HCEC 1CT (cell line): Measurements from ENCODE around the gene LENG9.

Experiments
- DNase-seq: peaks from one replicate; pipeline ENCODE4 v3.0.0-alpha.2; 2017

Gene LENG9

GRCh38 chr19:54435551-54436016 lies 28.0 kb downstream of the LENG9 start:
- no peak for DNase-seq

DNA sequence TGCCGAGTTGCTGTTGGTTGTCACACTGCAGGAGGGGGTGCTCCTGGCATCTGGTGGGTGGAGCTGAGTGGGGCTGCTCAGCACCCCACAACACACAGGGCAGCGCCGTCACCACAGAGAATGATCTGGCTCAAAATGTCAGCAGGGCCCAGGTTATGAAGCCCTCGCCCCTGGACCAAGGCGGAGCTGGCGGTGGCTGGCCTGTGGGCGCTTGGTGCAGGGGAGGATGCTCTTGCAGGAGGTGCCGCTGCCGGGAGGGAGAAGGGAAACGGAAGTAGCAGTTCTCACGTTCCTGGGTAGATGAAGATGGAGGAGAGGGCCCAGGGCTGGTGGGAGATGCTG lies 28.7 kb downstream of the LENG9 start:
- no peak for DNase-seq

DNA sequence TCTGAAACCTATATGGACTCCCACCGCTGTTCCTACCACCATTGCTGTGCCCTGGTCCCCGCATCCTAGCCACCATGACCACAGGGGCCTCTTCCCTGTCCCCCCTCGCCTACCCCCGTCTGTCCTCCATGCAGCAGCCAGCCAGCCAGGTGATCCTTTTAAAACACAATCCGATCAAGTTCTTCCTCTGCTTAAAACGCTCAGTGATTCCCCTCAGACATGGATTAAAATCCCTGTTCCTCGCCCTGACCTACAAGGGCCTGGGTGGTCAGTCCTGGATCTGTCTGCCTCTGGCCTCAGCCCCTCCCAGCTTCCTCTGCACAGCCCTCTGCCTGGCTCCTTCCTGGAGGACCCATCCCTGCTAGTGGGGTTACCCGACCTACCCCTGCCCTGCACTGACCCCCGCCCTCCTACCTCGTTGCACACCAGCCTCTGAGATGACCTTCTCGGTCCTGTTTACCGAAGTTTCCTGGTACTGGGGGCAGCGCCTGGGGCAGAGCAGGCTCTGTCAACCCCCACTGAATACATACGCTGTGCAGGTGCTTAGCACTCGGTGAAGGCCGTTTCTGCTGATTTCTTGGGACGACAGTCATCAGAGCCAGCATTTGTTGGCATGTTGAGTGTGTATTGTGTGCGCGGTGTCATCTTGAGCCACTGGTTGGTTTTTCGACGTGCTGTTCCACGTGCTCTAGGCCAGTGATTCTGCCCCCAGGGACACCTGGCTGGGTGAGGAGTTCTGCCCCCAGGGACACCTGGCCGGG lies 29.3 kb downstream of the LENG9 start:
- DNase-seq = no peak

- DNase-seq = no peak
Observed at GRCh38 chr19:54433697-54434096, 29.9 kb downstream of the LENG9 start.

DNA sequence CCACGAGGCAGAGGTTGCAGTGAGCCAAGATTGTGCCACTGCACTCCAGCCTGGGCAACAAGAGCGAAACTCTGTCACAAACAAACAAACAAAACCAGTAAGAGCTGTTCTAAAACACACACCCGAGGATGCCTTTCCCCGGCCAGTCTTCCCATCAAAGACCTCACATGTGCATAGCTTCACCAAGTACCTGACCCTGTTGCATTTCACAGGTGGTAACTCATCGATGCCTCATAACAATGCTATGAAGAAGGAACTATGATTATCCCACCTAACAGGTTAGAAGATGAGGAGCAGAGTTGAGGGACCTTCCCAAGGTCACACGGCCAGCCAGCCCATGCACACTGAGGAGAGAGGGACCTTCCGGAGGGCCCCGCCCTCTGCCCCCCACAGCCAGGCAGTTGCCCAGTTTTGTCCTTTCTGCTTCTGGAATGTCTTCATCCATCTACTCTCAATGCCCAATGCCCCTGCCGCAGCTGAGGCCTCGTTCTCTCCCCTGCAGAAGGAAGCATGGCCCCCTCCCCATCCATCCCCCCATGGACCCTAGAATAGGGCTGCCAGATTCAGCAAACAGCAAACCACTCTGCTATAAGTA lies 31.3 kb downstream of the LENG9 start:
- no peak for DNase-seq

- DNase-seq = no peak
Observed at GRCh38 chr19:54431255-54431838, 32.2 kb downstream of the LENG9 start.

DNA sequence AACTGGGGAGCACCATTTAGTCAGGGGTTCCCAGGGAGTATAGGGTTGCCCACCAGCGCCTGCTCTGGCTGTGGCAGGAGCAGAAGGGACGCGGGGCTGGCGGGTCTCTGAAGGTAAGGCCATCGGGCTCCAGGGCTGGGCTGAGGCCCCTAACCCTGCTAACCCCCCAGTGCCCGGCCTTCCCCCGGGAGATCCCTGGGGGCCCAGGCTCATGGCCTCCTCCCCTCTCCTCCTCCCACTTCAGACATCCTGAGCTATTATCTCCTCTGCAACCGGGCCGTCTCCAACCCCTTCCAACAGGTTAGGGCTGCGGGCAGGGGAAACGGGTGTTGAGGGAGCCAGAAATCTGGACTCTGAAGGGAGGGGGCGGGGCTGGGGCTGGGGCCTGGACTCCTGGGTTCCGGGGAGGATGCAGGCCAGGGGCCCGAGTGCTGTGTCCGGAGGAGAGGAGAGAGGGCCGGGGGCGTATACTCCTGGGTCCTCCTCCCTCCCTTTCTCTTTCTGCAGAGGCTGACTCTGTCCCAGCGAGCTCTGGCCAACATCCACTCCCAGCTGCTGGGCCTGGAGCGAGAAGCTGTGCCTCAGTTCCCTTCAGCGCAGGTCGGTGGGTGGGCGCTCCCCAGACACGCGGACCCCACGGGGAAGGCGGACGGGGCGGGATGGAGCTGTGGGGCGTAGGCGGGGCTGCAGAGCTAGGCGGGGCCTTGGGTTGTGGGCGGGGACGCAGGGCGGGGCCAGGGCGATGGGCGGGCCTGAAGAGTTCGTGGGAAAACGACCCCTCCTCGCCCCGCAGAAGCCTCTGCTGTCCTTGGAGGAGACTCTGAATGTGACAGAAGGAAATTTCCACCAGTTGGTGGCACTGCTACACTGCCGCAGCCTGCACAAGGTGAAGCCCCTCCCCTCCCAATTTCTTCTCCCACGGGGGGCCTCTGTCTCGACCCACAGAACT lies 33.0 kb downstream of the LENG9 start:
- DNase-seq = no peak

- no peak for DNase-seq
Observed at GRCh38 chr19:54429545-54430227, 33.9 kb downstream of the LENG9 start.

DNA sequence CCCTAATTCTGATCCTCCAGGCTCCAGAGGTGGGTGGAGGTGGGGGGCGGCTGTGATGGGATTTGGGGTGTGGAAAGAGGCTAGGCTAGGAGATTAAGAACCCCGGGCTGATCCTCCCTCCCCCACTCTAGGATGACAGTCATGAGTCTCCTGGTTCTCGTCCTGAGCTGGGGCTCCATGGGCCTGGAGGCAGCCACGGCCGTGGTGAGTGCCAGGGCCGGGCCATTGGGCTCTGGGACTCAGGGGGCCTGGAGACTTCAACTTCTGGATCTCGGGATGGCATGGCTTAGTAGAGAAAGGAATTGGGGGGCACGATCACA lies 34.4 kb downstream of the LENG9 start:
- DNase-seq = no peak

DNA sequence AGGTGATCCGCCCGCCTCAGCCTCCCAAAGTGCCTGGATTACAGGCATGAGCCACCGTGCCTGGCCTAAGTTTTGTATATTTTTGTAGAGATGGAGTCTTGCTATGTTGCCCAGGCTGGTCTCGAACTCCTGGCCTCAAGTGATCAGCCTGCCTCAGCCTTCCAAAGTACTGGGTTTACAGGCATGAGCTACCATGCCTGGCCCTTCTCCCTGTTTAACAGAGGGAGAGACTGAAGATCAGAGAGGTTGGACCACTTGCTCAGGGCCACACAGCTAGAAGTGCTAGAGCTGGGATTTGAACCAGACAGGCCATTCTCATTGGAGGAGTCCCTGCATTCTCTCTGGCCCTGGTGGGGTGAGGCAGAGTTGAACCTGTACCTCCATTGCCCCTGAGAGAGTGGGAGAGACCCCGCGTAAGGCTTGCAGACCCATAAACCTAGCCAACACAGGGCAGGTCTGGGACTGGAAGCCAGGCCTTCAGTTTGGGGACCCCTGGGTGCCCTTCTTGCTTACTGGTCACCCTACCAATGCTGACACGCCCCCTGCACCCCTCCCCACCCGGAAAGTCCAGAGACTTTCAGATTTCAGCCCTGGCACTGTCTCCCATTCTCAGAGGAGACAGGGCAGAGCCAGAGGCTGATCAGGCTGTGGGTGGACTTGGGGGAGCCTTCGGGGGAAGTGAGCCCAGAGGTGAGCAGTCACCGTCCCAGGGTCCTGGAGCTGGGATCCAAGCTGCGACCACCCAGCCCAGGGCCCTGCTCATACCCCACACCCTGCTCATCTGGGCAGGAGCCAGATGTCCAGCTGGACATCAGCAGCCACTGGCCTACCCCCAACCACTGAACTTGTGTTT lies 35.0 kb downstream of the LENG9 start:
- no peak for DNase-seq

GRCh38 chr19:54427586-54427985 lies 36.0 kb downstream of the LENG9 start:
- DNase-seq = no peak

DNA sequence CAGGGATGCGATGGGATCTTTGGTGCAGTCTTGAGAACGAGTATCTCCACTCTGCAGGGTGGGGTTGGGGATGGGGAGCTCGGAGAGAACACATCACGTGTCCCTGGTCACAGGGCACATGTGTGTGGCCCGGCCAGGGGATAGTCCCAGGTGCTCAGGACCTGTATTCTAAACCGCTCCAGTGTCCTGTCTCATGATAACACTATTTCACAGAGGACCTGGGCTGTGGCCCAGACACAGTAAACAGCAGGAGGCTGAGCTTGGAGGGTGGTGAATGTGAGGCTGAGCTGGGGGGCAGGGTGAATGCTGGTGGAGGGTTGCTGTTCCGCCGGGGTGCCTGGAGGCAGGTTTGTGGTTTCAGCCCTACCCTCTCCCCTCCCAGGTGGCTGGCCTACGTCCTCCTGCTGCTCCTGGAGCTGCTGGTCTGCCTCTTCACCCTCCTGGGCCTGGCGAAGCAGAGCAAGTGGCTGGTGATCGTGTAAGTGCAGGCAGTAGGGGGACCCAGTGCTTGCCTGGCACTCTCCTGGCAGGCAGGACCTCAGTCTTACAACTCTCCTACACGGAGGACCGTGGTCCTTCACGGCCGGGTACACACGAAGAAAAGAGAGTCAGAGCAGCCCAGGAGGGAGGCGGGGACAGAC lies 37.2 kb downstream of the LENG9 start:
- no peak for DNase-seq

DNA sequence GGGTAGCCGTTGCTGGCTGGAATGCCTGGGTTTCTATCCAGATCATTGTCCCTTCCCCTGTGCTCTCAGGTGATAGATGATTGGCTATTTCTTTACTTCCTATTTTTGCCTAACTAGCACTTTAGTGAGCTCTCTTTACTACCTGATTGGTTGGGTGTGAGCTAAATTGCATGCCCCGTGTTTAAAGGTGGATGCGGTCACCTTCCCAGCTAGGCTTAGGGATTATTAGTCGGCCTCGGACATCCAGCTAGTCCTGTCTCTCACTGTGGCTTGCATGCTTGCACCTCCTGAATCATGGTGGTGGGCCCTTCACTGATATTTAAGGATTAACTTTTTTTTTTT lies 38.2 kb downstream of the LENG9 start:
- DNase-seq = no peak

DNA sequence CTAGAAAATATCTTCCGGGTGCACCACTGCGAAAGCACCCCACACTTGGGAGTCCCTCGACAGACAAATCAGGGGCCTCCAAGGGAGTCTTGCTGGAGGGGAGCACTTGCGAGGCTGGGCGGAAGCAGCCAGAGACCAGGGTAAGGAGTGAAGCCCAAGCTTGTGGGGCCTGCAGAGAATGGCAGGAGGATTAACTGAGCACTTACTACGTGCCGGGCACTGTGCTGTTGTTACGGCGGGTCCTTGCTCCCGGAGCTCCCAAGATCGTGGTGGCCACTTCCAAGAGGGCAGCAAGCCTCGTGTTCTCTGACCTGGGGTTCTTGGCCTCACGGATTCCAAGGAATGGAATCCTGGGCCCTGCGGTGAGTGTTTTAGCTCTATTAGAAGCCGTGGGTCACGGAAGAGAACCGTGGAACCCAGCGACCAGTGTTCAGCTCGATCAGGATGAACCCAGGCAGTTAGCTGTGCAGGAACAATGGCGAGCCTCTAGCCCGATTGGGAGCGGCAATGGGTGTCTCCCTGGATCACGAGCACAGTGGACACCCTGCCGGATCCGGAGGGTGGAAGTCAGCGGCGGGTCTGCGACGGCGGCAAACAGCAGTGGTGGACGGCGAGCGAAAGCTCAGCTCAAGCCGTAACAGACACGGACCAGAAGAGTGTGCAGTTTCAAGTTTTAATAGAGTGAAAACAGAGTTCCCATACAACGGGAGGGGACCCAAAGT lies 38.8 kb downstream of the LENG9 start:
- DNase-seq = no peak

DNA sequence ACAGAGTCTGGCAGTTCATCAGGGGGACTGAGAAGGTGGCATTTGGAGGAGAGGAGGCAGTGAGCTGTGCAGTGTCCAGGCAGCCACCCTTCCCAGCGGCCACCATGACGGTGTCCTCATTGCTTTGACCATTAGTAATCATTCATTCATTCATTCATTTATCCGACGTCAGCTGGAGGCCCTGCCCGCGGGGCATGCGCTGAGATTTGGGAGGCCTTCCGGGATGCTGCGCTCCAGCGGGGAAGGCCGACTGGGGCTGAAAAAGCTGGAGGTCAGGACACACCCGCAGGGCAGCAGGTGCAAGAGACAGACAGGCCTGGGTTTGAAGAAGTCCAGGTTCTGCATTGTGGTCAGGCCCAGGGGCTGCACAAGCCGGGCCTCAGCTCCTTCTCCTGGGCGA lies 39.4 kb downstream of the LENG9 start:
- no peak for DNase-seq

DNA sequence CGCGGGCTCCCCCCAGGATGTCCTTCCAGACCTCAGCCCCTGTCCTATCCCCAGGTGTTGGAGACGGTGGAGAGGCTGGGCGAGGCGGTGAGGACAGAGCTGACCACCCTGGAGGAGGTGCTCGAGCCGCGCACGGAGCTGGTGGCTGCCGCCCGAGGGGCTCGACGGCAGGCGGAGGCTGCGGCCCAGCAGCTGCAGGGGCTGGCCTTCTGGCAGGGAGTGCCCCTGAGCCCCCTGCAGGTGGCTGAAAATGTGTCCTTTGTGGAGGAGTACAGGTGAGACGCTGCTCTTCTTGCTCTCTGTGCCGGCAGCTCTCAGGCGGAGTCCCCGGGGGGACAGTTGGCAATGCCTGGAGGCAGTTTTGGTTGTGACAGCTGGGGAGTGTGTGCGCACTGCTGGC lies 41.4 kb downstream of the LENG9 start:
- no peak for DNase-seq

DNA sequence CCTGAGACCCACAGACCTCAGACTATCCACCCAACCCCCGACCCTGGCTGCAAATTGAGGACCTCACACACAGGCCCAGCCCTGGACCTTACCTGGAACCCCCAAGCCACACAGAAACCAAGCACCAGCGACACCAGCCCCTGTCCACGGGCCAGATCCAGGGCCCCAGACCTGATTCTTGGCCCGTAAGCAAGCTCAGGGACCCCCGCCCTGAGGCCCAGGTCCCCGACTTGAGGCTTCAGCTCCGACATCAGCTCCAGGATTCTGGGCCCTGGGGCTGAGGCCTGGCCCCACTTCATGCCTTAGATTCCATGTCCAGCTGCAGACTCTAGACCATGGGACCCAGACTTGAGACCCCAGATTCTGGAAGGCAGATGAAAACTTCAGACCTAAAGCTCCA lies 42.1 kb downstream of the LENG9 start:
- no peak for DNase-seq

- no peak for DNase-seq
Observed at GRCh38 chr19:54421169-54421516, 42.4 kb downstream of the LENG9 start.

GRCh38 chr19:54420383-54421168 lies 43.0 kb downstream of the LENG9 start:
- DNase-seq = no peak

DNA sequence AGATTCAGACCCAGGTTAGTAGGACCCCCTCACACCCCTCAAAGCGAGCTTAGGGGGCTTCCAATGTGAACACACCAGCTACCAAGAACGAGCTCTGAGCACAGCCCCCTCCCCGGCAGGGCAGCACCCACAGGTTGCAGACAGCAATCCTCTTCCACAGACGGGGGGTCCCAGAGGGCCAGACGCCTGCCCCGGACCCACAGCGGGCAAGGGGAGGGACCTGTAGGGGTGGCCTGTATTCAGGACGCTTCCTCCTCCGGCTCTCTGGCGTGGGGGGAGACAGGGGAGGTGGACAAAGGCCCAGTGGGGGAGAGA lies 43.6 kb downstream of the LENG9 start:
- no peak for DNase-seq
